Measurements from ENCODE around the gene GREB1L. TPM values are rescaled to one million over a fixed set of nuclear protein-coding genes. Genes with fewer than 3 reads are reported as not detected.

Gene GREB1L
- total and polyA plus RNA-seq, 2 of the 13 experiments (the other 11 are each of a cell fraction or from before 2014, with no cell fraction given), result 0.17 to 0.66 TPM

- H3K36me3 ChIP-seq (replicated peaks in 1 of 2; ENCODE audit: control insufficient read depth in 1 of 2, insufficient read depth in 2 of 2, low read length in 2 of 2), result peaks cover 6 to 75% of the 10 kb centered on the region in 2 experiments
- in situ Hi-C loops (cut with HindIII; ENCODE audit: extremely low pct_ligation_motif_present, low pct_unique_long_range_greater_than_20kb) (no loop called here), intact Hi-C loops (cut with micrococcal nuclease; ENCODE audit: unreplicated experiment) (no loop called here)
- H3K79me2 ChIP-seq (ENCODE audit: insufficient read depth, low read length), result no peaks in the 10 kb centered on the region
- BruUV-seq (replicated peaks), result no TSS peak
- DNase-seq (ENCODE audit: low spot score) (no peak), ATAC-seq (no peak), FAIRE-seq (no peak)
- H3K4me2 ChIP-seq (ENCODE audit: low read depth, low read length), result no peak overlapping the region
- no peaks in the 10 kb centered on the region for H3K9me3 ChIP-seq (ENCODE audit: low read length)
- no peaks in the 10 kb centered on the region for H4K20me1 ChIP-seq (ENCODE audit: insufficient read depth, low read length)
- H3K9ac ChIP-seq (ENCODE audit: insufficient read depth, low read depth, low read length), result no peak overlapping the region
- no peak overlapping the region for H3K27ac ChIP-seq (ENCODE audit: extremely low read length, insufficient read depth, low read length)
- H2AFZ ChIP-seq (ENCODE audit: low read length), result no peak overlapping the region
- no peaks in the 10 kb centered on the region for H3K27me3 ChIP-seq (ENCODE audit: control insufficient read depth in 1 of 2, insufficient read depth in 2 of 2, low read length in 2 of 2)
- POLR2A ChIA-PET, result no interaction called here
- CTCF ChIA-PET (ENCODE audit: low intra/inter-chr PET ratio, low total read pairs), result no interaction called here
- H3K4me3 ChIP-seq (replicated peaks in 1 of 3; ENCODE audit: insufficient read depth in 1 of 3, low read depth in 2 of 3, low read length in 3 of 3), result no peak overlapping the region
- no peaks in the 10 kb centered on the region for H3K4me1 ChIP-seq (ENCODE audit: insufficient read depth, low read length)
- TF ChIP-seq CTCF (CRISPR knock-in tag; IDR thresholded peaks at IDR 0.05), result no peak
- TF ChIP-seq TCF12 (IDR thresholded peaks at IDR 0.05), result no peak
- no peak for TF ChIP-seq TCF12 (CRISPR knock-in tag; IDR thresholded peaks at IDR 0.05)
- no peak for TF ChIP-seq ZNF660 (CRISPR knock-in tag; IDR thresholded peaks at IDR 0.05; ENCODE audit: borderline replicate concordance, low read depth)
- TF ChIP-seq REL (CRISPR knock-in tag; conservative IDR thresholded peaks at IDR 0.05), result no peak
- TF ChIP-seq ZNF317 (CRISPR knock-in tag; IDR thresholded peaks at IDR 0.05), result no peak
- no peak for TF ChIP-seq ZNF761 (CRISPR knock-in tag; conservative IDR thresholded peaks at IDR 0.05)
- TF ChIP-seq ZFP36L1 (CRISPR knock-in tag; IDR thresholded peaks at IDR 0.05), result no peak
- no peak for TF ChIP-seq NAIF1 (CRISPR knock-in tag; IDR thresholded peaks at IDR 0.05; ENCODE audit: borderline replicate concordance)
- no peak for TF ChIP-seq ZNF605 (CRISPR knock-in tag; IDR thresholded peaks at IDR 0.05)
- no peak for TF ChIP-seq MXD3 (CRISPR knock-in tag; IDR thresholded peaks at IDR 0.05)
- TF ChIP-seq ZNF234 (CRISPR knock-in tag; conservative IDR thresholded peaks at IDR 0.05), result no peak
- TF ChIP-seq SYNCRIP (IDR thresholded peaks at IDR 0.05; ENCODE audit: insufficient read depth, low read depth, low read length), result no peak
- no peak for TF ChIP-seq ZBTB4 (CRISPR knock-in tag; IDR thresholded peaks at IDR 0.05; ENCODE audit: borderline replicate concordance)
- TF ChIP-seq DNMT1 (CRISPR knock-in tag; IDR thresholded peaks at IDR 0.05), result no peak
- no peak for TF ChIP-seq AKAP8 (CRISPR knock-in tag; IDR thresholded peaks at IDR 0.05)
- no peak for TF ChIP-seq ZNF382 (CRISPR knock-in tag; IDR thresholded peaks at IDR 0.05; ENCODE audit: borderline replicate concordance)
- no peak for TF ChIP-seq MIXL1 (CRISPR knock-in tag; IDR thresholded peaks at IDR 0.05)
- no peak for TF ChIP-seq POGZ (CRISPR knock-in tag; IDR thresholded peaks at IDR 0.05)
Observed at GRCh38 chr18:21571772-21572171, 329.7 kb downstream of the GREB1L start.

All from HepG2 (cell line).